NCI-H1694 treated with DMSO at 0.1 percent for 48 hours (cell line): ENCODE data around the gene TRIM62.

Experiments used
- DNase-seq: peaks from one replicate; lab custom pipeline; 2025; lab: John Stamatoyannopoulos, UW

The TRIM62 gene

DNA sequence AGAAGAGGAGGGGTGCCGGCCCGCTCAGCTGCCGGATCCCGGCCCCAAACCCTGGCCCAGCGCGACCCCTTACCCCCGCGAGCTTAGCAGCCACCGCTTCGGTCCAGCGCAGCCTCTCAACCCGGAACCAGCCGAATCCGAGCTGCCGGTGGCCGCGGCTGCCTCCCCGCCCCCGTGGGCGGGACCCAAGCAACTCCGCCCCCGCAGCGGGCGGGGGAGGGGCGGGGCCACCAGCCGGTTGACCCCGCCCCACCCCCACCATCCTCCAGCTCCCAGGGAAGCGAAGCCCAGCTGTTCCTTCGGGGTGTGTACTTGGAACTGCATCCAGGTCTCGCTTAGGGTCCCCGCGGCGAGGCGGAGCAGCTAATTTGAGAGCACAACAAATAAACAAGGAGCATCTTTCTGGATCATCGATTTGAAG, at the start of gene TRIM62:
TRIM62 (minus strand) TSS at position 123 of the 421 bp plus-strand sequence. CDS start 611 bp downstream, outside the sequence.
- DNase-seq, result peak; percentile 61

DNA sequence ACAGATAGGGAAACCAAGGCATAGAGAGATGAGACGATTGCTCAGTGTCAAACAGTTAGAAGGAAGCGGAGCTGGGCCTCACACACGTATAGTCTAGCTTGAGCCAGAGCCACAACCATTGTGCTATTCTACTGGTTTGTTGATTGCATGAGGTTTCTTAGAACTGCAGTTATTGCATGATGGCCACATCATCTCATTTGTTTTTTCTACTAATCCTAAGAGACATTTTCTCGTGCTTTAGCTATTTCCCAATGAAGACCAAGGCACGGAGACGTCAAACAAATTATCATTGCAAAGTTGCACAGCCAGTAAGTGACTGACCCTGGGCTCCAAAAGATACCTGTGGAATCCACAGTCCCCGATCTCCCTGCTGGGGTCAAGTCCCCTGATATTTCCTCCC, 49.3 kb upstream of the TRIM62 start:
- DNase-seq, result no peak

DNA sequence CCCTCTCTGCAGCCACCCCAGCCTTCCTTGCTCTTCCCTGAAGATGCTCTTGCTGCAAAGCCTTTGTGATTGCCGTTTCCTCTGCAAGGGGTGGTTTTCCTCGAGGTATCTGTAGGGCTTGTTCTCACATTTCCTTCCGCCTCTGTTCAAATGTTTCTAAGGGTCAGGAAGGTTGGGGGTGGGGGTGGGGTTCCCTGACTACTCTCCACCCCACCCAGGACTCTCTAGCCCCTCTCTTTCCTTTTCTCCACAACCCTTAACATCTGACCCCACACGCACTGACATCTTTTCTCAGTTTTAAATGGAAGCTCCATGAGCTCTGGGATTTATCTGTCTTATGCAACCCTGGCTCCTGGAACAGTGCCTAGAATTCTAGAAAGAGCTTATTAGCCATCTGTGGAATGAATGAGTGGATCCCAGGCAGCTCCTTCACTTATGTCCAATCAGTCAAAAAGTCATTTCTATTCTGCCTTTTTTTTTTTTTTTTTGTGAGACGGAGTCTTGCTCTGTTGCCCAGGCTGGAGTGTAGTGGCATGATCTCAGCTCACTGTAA, 47.2 kb upstream of the TRIM62 start:
- peak; percentile 88 for DNase-seq

- DNase-seq, result no peak
Observed at GRCh38 chr1:33225586-33225985, 43.7 kb upstream of the TRIM62 start.

GRCh38 chr1:33224166-33224707, 42.4 kb upstream of the TRIM62 start:
- no peak for DNase-seq

- no peak for DNase-seq
Observed at GRCh38 chr1:33222381-33222780, 40.5 kb upstream of the TRIM62 start.

DNA sequence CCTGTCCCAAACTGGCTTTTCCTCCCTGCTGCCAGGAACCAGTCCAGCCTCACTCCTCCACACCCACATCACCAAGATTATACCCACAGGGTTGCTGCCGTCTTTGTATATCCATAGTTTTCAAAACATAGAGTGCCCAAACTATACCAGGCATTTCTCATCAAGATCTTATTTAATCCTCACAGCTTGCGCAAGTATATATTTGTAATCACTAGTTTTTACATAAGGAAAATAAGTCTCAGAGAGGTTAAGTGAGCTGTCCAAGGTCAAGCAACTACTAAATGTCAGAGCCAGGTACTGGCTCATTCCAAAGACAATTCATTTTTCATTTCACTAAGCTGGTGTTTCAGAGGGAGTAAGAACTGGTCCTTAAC, 39.5 kb upstream of the TRIM62 start:
- DNase-seq, result no peak

GRCh38 chr1:33220676-33221384, 39.0 kb upstream of the TRIM62 start:
- DNase-seq, result no peak

DNA sequence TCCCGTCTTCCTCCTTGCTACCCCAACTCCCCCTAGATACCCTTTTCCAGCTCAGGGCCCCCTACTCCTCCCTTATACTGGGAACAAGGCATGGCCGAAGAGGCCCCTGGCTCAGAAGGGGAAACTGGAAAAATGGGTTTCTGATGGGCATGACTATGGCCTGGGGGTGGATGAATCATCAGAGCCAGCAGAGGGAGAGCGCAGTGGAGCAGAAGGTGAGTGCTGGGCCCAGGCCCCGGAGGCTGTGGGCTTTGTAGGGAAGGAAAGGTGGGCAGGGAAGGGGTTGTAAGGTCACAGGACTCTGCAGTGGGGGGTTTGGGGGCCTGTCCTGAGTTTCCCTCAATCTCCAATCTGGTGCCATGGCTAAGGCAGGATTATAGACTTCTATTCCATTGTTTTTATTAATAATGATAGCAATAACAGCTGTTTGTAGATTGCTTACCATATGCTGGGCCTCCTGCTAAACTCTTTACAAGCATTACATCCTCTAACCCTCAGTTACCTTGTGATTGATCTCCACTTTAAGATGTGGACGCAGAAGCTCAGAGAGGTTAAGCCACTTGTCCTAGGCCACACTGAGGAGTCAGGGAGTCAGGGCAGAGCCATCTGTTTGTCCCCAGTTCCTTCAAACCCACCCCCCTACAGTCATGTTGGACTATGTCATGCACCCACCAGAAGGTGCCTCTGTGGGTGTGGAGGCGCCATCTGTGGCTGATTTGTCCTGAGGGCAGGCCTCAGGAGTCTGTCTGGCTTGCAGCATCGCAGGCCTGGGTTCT, 38.2 kb upstream of the TRIM62 start:
- peak; percentile 60 for DNase-seq

DNA sequence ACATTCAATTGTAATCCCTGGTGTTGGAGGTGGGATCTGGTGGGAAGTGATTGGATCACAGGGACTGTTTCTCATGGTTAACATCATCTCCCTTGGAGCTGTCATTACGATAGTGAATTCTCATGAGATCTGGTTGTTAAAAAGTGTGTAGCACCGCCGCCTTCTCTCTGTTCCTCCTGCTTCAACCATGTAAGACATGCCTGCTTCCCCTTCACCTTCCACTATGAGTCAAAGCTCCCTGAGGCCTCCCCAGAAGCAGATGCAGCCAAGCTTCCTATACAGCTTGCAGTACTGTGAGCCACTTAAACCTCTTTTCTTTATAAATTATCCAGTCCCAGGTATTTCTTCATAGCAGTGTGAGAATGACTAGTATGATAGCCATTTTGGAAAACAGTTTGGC, 30.1 kb upstream of the TRIM62 start:
- no peak for DNase-seq

GRCh38 chr1:33206340-33206739, 24.5 kb upstream of the TRIM62 start:
- DNase-seq, result no peak

- DNase-seq, result no peak
Observed at GRCh38 chr1:33195556-33195955, 13.7 kb upstream of the TRIM62 start.

DNA sequence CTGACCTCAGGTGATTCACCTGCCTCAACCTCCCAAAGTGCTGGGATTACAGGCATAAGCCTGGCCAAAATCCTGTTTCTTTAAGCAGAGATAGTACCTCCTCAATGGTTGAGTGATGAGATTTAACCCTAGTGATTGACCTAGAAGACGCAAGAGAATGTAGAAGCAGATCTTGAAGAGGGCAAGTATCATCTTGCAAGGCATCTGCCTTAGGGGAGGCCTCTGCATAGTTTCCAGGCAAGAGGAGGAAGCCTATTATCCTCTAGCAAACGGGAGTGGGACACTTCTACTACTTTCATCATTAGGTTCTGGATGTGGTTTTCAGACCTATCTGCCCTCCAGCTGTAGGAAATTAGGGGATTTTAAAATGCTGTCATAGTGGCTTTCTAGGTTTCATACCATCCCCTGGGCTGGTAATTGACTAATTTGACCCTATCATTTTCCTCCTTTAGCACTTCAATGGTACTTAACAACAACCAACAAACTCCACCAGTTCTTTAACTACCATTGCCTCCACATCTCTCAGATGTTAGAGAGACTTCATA, 10.0 kb upstream of the TRIM62 start:
- DNase-seq, result no peak

DNA sequence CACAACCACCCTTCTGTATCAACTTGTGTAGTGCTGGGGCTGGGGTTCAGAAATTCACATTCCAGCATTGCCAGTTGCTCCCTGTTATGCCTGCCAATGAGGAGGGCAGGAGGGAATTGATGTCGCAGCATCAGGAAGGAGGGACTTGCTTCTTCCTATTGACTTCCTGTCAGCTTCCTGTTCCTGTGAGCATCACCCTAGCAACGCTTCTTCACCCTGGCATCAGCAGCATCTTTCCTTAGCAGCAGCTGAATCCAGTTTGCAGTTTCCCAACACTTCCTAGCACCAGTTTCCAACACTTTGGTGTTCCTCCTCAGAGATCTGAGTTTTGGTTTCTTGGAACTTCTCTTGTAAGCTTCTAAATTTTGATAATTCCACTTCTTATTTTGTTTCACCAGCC, 8.9 kb upstream of the TRIM62 start:
- no peak for DNase-seq

DNA sequence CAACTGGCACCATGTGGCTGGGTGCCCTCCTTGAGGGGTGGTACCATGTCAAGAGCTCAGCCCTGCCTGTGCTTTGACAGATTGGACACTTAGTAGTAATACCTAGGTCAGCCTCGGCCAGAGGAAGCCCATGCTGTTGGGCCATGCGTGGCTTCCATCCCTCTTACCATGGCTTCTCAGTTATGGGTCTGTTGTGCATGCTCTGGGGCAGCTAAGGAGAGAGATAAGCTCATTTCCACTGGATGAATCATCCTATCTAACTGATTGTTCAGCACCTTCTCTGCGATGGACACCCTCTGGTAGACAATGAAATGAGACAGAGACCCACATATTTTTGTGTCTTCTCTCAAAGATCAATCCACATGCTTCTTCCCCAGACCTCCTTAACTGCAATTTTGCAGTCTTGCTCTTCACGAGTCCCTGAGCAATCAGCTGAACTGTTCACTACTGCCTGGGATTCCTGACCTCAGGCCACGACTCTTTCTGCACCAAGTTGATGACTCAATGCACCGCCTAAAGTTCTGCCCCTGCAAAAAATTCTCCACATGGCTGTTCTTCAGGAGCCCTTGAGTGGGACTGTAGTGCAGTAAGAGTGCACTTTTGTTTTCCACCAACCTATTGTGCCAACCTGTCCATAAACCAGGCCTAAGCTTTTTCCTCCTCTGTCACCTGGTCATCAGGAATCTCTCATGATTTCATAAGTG, 6.9 kb upstream of the TRIM62 start:
- no peak for DNase-seq

- DNase-seq, result no peak
Observed at GRCh38 chr1:33186936-33187335, 5.1 kb upstream of the TRIM62 start.

DNA sequence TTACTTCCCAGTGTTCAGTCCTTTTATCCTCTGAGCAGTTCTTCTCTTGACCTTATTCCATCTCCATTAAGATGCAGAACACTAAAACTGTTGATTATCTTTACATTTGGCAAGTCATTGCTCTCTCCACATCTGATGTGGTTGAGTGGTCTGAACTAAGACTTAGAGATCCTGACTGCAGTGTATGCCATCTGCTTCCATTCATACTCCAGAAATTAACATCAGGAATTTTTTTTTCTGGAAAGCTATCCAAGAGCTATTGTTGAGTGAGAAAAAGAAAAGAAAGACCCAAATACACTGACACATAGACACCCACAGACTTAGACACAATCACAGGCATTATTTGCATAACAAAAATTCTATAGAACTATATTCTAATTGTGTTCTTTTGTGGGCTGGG, 3.7 kb upstream of the TRIM62 start:
- no peak for DNase-seq

- no peak for DNase-seq
Observed at GRCh38 chr1:33183306-33183705, 1.5 kb upstream of the TRIM62 start.

GRCh38 chr1:33182896-33183295, 1.1 kb upstream of the TRIM62 start:
- DNase-seq, result no peak

- DNase-seq, result peak; percentile 62
Observed at GRCh38 chr1:33182401-33182841, 578 bp upstream of the TRIM62 start.

GRCh38 chr1:33180911-33181890, 642 bp downstream of the TRIM62 start:
- DNase-seq, result peak; percentile 58
